Thyroid gland (tissue), 4 donors: ENCODE measurements around the gene CDC42SE2. TPM values are rescaled to one million over a fixed set of nuclear protein-coding genes. Genes with fewer than 3 reads are reported as not detected.
"Not testable (repeated sequence)": the region's sequence is repeated elsewhere in the genome, so short reads cannot be mapped to it uniquely, and the experiment has no call there.

Source experiments
- DNase-seq, 2 donors: peaks; one replicate each; pipeline ENCODE4 v3.0.0-alpha.2; 2019
- H3K27ac ChIP-seq, 3 donors: fragments of 200-600 bp; sonication (generic); 1 replicate in 2 of 3; 2 replicates in 1 of 3; pipeline ENCODE4 v1.5.1; 2016 to 2019; ENCODE audit warnings: mild to moderate bottlenecking in 1 of 3, moderate library complexity in 1 of 3
- H3K27me3 ChIP-seq: fragments of 200-600 bp; sonication (generic); one replicate; pipeline ENCODE4 v1.5.1; 2019
- H3K36me3 ChIP-seq, 2 donors: fragments of 200-600 bp; sonication (generic); one replicate each; pipeline ENCODE4 v1.5.1; 2016 to 2019
- H3K4me1 ChIP-seq, 2 donors: fragments of 200-600 bp; sonication (generic); one replicate each; pipeline ENCODE4 v1.5.1; 2017 to 2019
- H3K4me3 ChIP-seq, 3 donors: fragments of 200-600 bp; sonication (generic); replicated peaks in 1 of 3; 1 replicate in 2 of 3; 2 replicates in 1 of 3; pipeline ENCODE4 v1.5.1; 2016; ENCODE audit warnings: mild to moderate bottlenecking in 1 of 3
- H3K9me3 ChIP-seq: fragments of 200-600 bp; sonication (generic); one replicate; pipeline ENCODE4 v1.5.1; 2017
- CTCF ChIP-seq, 6 experiments: fragments of 200-600 bp in 3 of 6; fragments of 450-650 bp in 3 of 6; sonication (generic) in 3 of 6; IDR thresholded peaks; one replicate each; pipeline ENCODE4 v1.5.1; 2016 to 2019; ENCODE audit warnings: antibody characterized with exemption in 6 of 6, mild to moderate bottlenecking in 2 of 6, inconsistent platforms in 1 of 6, moderate library complexity in 1 of 6
- POLR2A ChIP-seq, 2 donors: fragments of 450-650 bp; IDR thresholded peaks; one replicate each; pipeline ENCODE4 v1.6.1; 2017; ENCODE audit warnings: antibody characterized with exemption in 2 of 2, mild to moderate bottlenecking in 2 of 2, moderate library complexity in 1 of 2
- WGBS, 2 donors: methylation state at CpG; one replicate each; pipeline ENCODE4 v1.1.5; 2017; 5-methylcytosine and 5-hydroxymethylcytosine counted together
- intact Hi-C: fragments of 100-400 bp; cut with DNase I; formaldehyde crosslinking; loops from one replicate; pipeline ENCODE4 v1.15.1; 2023
- total RNA-seq, 4 donors: library from RNA; depleted of rRNA; stranded (reverse); fragments of >200 nt; gene quantifications; one replicate each; pipeline ENCODE4 v1.2.3, GENCODE V29; 2016

Gene CDC42SE2
- total RNA-seq, 4 donors from 2014 or later: 74.9 to 92.5 (median 83.8) TPM

- intact Hi-C loops: no loop called here
- peaks cover 22 to 24% of the 10 kb centered on the region in 2 donors for H3K4me1 ChIP-seq
- WGBS, 2 donors: 41 to 49% methylated on average over 1 of the region's 1 CpG
- DNase-seq: peak in 1 of 2 donors; percentile 30
- no peaks in the 10 kb centered on the region for H3K27me3 ChIP-seq
- peak overlapping the region in 1 of 3 donors; percentile 26 for H3K27ac ChIP-seq
- no peak overlapping the region for H3K4me3 ChIP-seq
- H3K36me3 ChIP-seq: no peaks in the 10 kb centered on the region
- no peak for TF ChIP-seq CTCF (IDR thresholded peaks at IDR 0.05)
- TF ChIP-seq POLR2A (IDR thresholded peaks at IDR 0.05): no peak
- no peaks in the 10 kb centered on the region for H3K9me3 ChIP-seq
These were observed 60.5 kb downstream of the CDC42SE2 start for GRCh38 chr5:131324303-131324702.

DNA sequence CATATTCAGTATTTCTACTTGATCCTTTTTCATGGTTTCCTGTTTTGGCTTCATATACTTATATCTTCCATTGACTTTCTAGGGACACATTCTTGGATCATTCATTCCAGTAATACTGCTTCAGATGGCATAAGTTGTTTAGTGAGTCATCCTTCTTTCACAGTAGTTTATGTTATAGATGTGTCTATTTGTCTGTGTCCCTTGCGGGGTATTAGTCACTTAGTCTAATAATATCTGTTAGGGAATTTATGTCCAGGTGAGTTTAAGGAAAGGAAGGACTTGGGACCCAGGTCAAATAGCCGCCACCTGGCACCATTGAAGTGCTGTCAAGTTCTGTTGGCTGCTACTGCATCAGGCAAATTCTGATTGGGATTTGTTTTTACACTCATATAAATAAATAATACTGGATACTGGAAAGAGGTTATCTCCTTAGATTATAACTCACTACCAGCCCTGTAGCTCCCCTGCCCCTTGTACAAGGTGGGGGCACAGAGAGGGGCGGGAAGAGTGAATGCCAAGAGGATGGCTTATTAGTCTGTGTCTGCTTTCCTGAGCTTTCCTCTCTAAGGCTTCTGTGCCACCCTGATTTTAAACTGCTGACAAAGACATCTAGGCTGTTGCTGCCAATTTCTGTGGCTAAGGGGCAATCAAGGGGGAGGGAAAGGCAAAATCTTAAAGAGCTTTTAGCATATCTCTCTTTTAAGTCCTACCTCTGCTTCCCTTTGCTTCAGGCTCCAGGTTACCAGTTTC lies 64.9 kb downstream of the CDC42SE2 start:
- H3K36me3 ChIP-seq: no peaks in the 10 kb centered on the region
- H3K27ac ChIP-seq: no peak overlapping the region
- WGBS, 2 donors: 94 to 96% methylated on average over 3 of the region's 3 CpGs
- intact Hi-C loops: no loop called here
- no peaks in the 10 kb centered on the region for H3K27me3 ChIP-seq
- H3K9me3 ChIP-seq: no peaks in the 10 kb centered on the region
- no peak overlapping the region for H3K4me3 ChIP-seq
- no peak for DNase-seq
- H3K4me1 ChIP-seq: peaks cover 16% of the 10 kb centered on the region in 2 donors
- TF ChIP-seq POLR2A (IDR thresholded peaks at IDR 0.05) (no peak), CTCF (IDR thresholded peaks at IDR 0.05) (no peak)

- no peak for TF ChIP-seq POLR2A (IDR thresholded peaks at IDR 0.05)
- Histone ChIP-seq H3K36me3 (no peaks in the 10 kb centered on the region), H3K4me1 (peaks cover 11% of the 10 kb centered on the region in 2 donors), H3K9me3 (no peaks in the 10 kb centered on the region), H3K4me3 (no peak overlapping the region), H3K27me3 (no peaks in the 10 kb centered on the region), H3K27ac (no peak overlapping the region)
- 79 to 80% methylated on average over 2 of the region's 2 CpGs for WGBS, 2 donors
- DNase-seq: no peak
- intact Hi-C loops: no loop called here
These were observed 65.4 kb downstream of the CDC42SE2 start for GRCh38 chr5:131329286-131329560.

DNA sequence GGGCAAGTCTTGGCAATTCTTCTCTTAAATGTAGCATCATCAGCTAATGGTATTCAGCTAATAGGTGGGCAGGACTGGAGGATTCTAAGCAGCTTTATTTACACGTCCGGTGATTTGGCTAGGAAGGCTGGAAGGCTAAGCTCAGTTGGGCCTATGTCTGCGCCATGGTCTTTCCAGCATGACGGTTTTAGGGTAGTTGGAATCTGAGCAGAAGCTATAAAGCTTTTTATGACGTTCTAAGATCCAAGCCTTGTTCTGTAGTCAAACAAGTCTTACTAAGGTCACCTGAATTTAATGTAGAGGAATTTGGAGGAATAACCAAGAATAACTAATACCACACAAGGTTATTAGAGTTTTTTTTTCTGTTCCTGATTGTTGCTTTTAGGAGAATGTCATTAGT lies 66.2 kb downstream of the CDC42SE2 start:
- peaks cover 5 to 6% of the 10 kb centered on the region in 2 donors for H3K4me1 ChIP-seq
- 96% methylated on average over 5 of the region's 5 CpGs for WGBS, 2 donors
- no peak for DNase-seq
- TF ChIP-seq CTCF (IDR thresholded peaks at IDR 0.05): no peak
- no peak for TF ChIP-seq POLR2A (IDR thresholded peaks at IDR 0.05)
- H3K9me3 ChIP-seq: no peaks in the 10 kb centered on the region
- H3K36me3 ChIP-seq: no peaks in the 10 kb centered on the region
- no peak overlapping the region for H3K27ac ChIP-seq
- intact Hi-C loops: no loop called here
- H3K27me3 ChIP-seq: no peaks in the 10 kb centered on the region
- H3K4me3 ChIP-seq: no peak overlapping the region

DNA sequence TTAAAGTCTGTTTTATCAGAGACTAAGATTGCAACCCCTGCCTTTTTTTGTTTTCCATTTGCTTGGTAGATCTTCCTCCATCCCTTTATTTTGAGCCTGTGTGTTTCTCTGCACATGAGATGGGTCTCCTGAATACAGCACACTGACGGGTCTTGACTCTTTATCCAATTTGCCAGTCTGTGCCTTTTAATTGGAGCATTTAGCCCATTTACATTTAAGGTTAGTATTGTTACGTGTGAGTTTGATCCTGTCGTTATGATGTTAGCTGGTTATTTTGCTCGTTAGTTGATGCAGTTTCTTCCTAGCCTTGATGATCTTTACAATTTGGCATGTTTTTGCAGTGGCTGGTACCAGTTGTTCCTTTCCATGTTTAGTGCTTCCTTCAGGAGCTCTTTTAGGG lies 71.9 kb downstream of the CDC42SE2 start:
- WGBS, 2 donors: 93 to 95% methylated on average over 4 of the region's 4 CpGs

GRCh38 chr5:131336801-131337200 lies 72.9 kb downstream of the CDC42SE2 start:
- intact Hi-C loops, H3K4me3 ChIP-seq: not testable (repeated sequence)
- 92 to 97% methylated on average over 12 of the region's 12 CpGs for WGBS, 2 donors

More for the DNA sequence above, 71.9 kb downstream of the CDC42SE2 start:
- H3K4me3 ChIP-seq, H3K9me3 ChIP-seq, DNase-seq, H3K36me3 ChIP-seq, intact Hi-C loops, H3K27me3 ChIP-seq, H3K4me1 ChIP-seq, H3K27ac ChIP-seq: not testable (repeated sequence)

DNA sequence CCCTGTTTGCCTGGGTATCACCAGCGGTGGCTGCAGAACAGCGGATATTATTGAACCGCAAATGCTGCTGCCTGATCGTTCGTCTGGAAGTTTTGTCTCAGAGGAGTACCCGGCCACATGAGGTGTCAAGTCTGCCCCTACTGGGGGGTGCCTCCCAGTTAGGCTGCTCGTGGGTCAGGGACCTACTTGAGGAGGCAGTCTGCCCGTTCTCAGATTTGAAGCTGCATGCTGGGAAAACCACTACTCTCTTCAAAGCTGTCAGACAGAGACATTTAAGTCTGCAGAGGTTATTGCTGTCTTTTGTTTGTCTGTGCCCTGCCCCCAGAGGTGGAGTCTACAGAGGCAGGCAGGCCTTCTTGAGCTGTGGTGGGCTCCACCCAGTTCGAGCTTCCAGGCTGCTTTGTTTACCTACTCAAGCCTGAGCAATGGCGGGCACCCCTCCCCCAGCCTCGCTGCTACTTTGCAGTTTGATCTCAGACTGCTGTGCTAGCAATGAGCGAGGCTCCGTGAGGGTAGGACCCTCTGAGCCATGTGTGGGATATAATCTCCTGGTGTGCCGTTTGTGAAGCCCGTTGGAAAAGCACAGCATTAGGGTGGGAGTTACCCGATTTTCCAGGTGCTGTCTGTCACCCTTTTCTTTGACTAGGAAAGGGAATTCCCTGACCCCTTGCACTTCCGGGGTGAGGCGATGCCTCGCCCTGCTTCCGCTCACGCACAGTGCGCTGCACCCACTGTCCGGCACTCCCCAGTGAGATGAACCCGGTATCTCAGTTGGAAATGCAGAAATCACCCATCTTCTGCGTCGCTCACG lies 73.6 kb downstream of the CDC42SE2 start:
- H3K4me1 ChIP-seq, intact Hi-C loops, DNase-seq, H3K27me3 ChIP-seq, H3K9me3 ChIP-seq, H3K27ac ChIP-seq, H3K4me3 ChIP-seq, H3K36me3 ChIP-seq: not testable (repeated sequence)
- WGBS, 2 donors: 94 to 96% methylated on average over 23 to 27 of the region's 27 CpGs

More at GRCh38 chr5:131336801-131337200, 72.9 kb downstream of the CDC42SE2 start:
- H3K27ac ChIP-seq, H3K4me1 ChIP-seq, DNase-seq, H3K27me3 ChIP-seq, H3K9me3 ChIP-seq, H3K36me3 ChIP-seq: not testable (repeated sequence)
